Loucy (cell line): ENCODE results near the gene HIVEP2.

ENCODE experiments used
- CTCF ChIP-seq: fragments of 200-600 bp; sonication (generic); conservative IDR thresholded peaks from 2 replicates; pipeline ENCODE4 v1.5.1; 2014; ENCODE audit warnings: mild to moderate bottlenecking, antibody characterized with exemption, low read length
- EZH2phosphoT487 ChIP-seq: fragments of 200-600 bp; IDR thresholded peaks from 2 replicates; pipeline ENCODE4 v1.6.1; 2018; ENCODE audit warnings: antibody characterized with exemption, mild to moderate bottlenecking, moderate library complexity, borderline replicate concordance

DNA sequence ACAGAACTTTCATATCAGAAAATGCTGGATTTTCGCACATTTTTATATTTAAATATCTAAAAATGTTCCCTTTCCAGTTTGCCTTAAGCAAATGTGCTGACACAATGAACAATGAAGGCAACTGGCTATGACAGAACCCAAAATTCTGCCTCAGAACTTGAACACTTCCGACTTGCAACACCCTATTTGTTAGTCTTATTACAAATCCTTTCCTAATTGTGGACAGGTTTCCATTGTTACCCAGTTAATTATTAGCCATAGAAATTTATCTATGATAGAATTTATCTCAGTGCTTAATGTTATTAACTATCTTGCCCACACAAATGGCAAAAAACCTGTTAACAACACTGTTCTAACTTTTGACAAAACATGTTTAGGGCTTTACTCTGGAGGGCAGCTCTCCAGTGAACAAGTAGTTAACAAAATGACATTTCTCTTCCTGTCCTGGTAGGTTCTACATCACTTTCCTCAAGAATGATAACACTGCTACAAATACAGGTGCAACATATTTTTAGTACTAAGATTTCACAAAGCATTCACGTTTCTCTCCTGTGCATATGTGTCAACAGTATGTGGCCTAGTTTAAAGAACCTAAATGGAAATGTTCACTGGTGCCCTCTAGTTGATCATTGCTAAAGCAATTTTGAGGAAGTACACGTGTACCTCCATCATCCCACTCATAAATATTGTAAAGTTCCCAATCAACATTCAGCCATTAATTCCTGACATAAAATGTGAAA lies 58.4 kb downstream of the HIVEP2 start:
- TF ChIP-seq CTCF (peak; percentile 73), EZH2phosphoT487 (no peak)
